K562 (cell line): Measurements from ENCODE around the gene PPP3CA. TPM values are rescaled to one million over a fixed set of nuclear protein-coding genes. Genes with fewer than 3 reads are reported as not detected.

Experiments used
- GABPA ChIP-seq: fragments of 200-800 bp; sonication (Bioruptor generic); conservative IDR thresholded peaks from 2 replicates; pipeline ENCODE4 v1.6.1; 2016; ENCODE audit warnings: low read depth, missing genetic modification characterization, missing compliant biosample characterization
- GMEB1 ChIP-seq: fragments of 250-450 bp; sonication (Bioruptor Pico); IDR thresholded peaks from 2 replicates; pipeline ENCODE4 v1.4.0; 2020; ENCODE audit warnings: mild to moderate bottlenecking
- KLF1 ChIP-seq: fragments of 450-650 bp; IDR thresholded peaks from 2 replicates; pipeline ENCODE4 v1.6.1; 2016; ENCODE audit warnings: missing genetic modification characterization, missing compliant biosample characterization
- STAG1 ChIP-seq: sonication (generic); formaldehyde crosslinking; IDR thresholded peaks from 2 replicates; pipeline ENCODE4 v1.5.0; 2020; ENCODE audit warnings: missing genetic modification reagents, borderline replicate concordance
- TAF1 ChIP-seq: IDR thresholded peaks from 2 replicates; pipeline ENCODE4 v1.6.1; 2011; ENCODE audit warnings: mild to moderate bottlenecking, low read length, moderate library complexity; ENCODE audit not compliant: insufficient read depth, control insufficient read depth, severe bottlenecking; ENCODE audit errors: extremely low read depth
- TEAD1 ChIP-seq, 2 experiments: fragments of 450-650 bp in 1 of 2; sonication (generic) in 1 of 2; formaldehyde crosslinking; IDR thresholded peaks; 2 replicates each; pipeline versions ENCODE4 v1.4.0 to v1.8.0; 2020 to 2022; ENCODE audit warnings: mild to moderate bottlenecking in 2 of 2, missing genetic modification reagents in 1 of 2
- ZNF444 ChIP-seq: fragments of 250-450 bp; sonication (Bioruptor Pico); IDR thresholded peaks from 2 replicates; pipeline ENCODE4 v1.4.0; 2020; ENCODE audit warnings: mild to moderate bottlenecking, moderate library complexity
- ZNF445 ChIP-seq: fragments of 250-450 bp; sonication (Bioruptor Pico); IDR thresholded peaks from 2 replicates; pipeline ENCODE4 v1.4.0; 2020; ENCODE audit warnings: low read depth, mild to moderate bottlenecking, moderate library complexity
- polyA plus RNA-seq, 8 experiments: library from polyadenylated mRNA; depleted of rRNA in 4 of 8; stranded (reverse) in 5 of 8; unstranded in 3 of 8; fragments of >200 nt; fragmentation: Nextera tagmentation in 2 of 8; fragmentation: Illumina TruSeq in 1 of 8; extraction: Ambion mirVana in 2 of 8; extraction: Trizol in 1 of 8; gene quantifications; 2 replicates each; pipeline versions ENCODE4 v1.2.1 to v1.2.3, GENCODE V29; 2011 to 2014; ENCODE audit warnings: inconsistent platforms in 1 of 8, missing spikeins in 1 of 8
- total RNA-seq, 7 experiments: library from RNA; depleted of rRNA in 6 of 7; stranded (reverse); fragments of >200 nt in 6 of 7; fragmentation: Illumina TruSeq in 2 of 7; extraction: Trizol in 2 of 7; gene quantifications; 2 replicates each; pipeline versions ENCODE4 v1.2.1 to v1.2.3, GENCODE V29; 2011 to 2021; ENCODE audit warnings: low replicate concordance in 1 of 7
- TF ChIP-seq, protein P1 (sequence below), 2 experiments: fragments of 450-650 bp; IDR thresholded peaks; 2 replicates each; pipeline ENCODE4 v1.6.1; 2018; ENCODE audit warnings: mild to moderate bottlenecking in 2 of 2, low read depth in 1 of 2; ENCODE audit not compliant: partially characterized antibody in 2 of 2

Gene PPP3CA
- total and polyA plus RNA-seq, 9 of the 15 experiments (the other 6 are each of a cell fraction or from before 2014, with no cell fraction given), result 0.94 to 3.2 (median 1.6) TPM

- TF ChIP-seq GMEB1 (CRISPR knock-in tag), result no peak
- TF ChIP-seq TEAD1 (CRISPR knock-in tag; IDR thresholded peaks at IDR 0.05), result 0 out of 4 replicates have a peak, but pooled peaks of 1 of the 2 experiments have one; percentile 24
- TF ChIP-seq GABPA (tag), result peak; percentile 60
- TF ChIP-seq KLF1, result no peak
- TF ChIP-seq, protein P1, sequence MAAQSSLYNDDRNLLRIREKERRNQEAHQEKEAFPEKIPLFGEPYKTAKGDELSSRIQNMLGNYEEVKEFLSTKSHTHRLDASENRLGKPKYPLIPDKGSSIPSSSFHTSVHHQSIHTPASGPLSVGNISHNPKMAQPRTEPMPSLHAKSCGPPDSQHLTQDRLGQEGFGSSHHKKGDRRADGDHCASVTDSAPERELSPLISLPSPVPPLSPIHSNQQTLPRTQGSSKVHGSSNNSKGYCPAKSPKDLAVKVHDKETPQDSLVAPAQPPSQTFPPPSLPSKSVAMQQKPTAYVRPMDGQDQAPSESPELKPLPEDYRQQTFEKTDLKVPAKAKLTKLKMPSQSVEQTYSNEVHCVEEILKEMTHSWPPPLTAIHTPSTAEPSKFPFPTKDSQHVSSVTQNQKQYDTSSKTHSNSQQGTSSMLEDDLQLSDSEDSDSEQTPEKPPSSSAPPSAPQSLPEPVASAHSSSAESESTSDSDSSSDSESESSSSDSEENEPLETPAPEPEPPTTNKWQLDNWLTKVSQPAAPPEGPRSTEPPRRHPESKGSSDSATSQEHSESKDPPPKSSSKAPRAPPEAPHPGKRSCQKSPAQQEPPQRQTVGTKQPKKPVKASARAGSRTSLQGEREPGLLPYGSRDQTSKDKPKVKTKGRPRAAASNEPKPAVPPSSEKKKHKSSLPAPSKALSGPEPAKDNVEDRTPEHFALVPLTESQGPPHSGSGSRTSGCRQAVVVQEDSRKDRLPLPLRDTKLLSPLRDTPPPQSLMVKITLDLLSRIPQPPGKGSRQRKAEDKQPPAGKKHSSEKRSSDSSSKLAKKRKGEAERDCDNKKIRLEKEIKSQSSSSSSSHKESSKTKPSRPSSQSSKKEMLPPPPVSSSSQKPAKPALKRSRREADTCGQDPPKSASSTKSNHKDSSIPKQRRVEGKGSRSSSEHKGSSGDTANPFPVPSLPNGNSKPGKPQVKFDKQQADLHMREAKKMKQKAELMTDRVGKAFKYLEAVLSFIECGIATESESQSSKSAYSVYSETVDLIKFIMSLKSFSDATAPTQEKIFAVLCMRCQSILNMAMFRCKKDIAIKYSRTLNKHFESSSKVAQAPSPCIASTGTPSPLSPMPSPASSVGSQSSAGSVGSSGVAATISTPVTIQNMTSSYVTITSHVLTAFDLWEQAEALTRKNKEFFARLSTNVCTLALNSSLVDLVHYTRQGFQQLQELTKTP (IDR thresholded peaks at IDR 0.05; ENCODE audit: low read depth in 1 of 2, partially characterized antibody in 2 of 2), result peak in 1 of 2 experiments; percentile 73
- TF ChIP-seq ZNF444 (CRISPR knock-in tag), result peak; percentile 77
- TF ChIP-seq TAF1, result no peak
- no peak for TF ChIP-seq STAG1
- no peak for TF ChIP-seq ZNF445 (CRISPR knock-in tag)
Measured at GRCh38 chr4:101345596-101346350, 1.6 kb downstream of the PPP3CA start (continued).
